Panc1 (cell line): ENCODE results near the gene NHS. TPM values are rescaled to one million over a fixed set of nuclear protein-coding genes. Genes with fewer than 3 reads are reported as not detected.

ENCODE experiments used
- ATAC-seq: fragments of 200-7000 bp; cut with Tn5 transposase; 2 replicates; pipeline ENCODE4 v1.9.1; 2020; ENCODE audit warnings: mild to moderate bottlenecking, moderate library complexity
- BruUV-seq: library from RNA; stranded (reverse); fragments of 400-500 nt; replicated peaks from 2 replicates; lab custom pipeline; 2021; lab: Mats Ljungman, UMichigan
- CTCF ChIA-PET: fragments of 300-600 bp; sonication (Branson Sonifier 250); formaldehyde crosslinking; loops from one replicate; lab custom pipeline; 2022; ENCODE audit warnings: antibody characterized with exemption; lab: Charles Lee
- POLR2A ChIA-PET: fragments of 300-600 bp; sonication (Branson Sonifier 250); formaldehyde crosslinking; loops from one replicate; lab custom pipeline; 2022; ENCODE audit warnings: antibody characterized with exemption; lab: Charles Lee
- DNase-seq: peaks from one replicate; pipeline ENCODE4 v3.0.0-alpha.2; 2010; ENCODE audit warnings: low read depth, low spot score
- H3K27ac ChIP-seq: 2 replicates; pipeline ENCODE4 v1.5.1; 2011; ENCODE audit warnings: mild to moderate bottlenecking, low read length, inconsistent platforms
- H3K27me3 ChIP-seq: fragments of 200-500 bp; sonication (Bioruptor generic); 2 replicates; pipeline ENCODE4 v1.6.0; 2014; ENCODE audit warnings: low read length, inconsistent platforms; ENCODE audit not compliant: control insufficient read depth, insufficient read depth
- H3K36me3 ChIP-seq: fragments of 200-500 bp; sonication (Bioruptor generic); 2 replicates; pipeline ENCODE4 v1.5.1; 2014; ENCODE audit warnings: inconsistent platforms, mild to moderate bottlenecking, low read length, moderate library complexity; ENCODE audit not compliant: control insufficient read depth, insufficient read depth
- H3K4me1 ChIP-seq: 2 replicates; pipeline ENCODE4 v1.5.1; 2011; ENCODE audit warnings: inconsistent platforms, mild to moderate bottlenecking, low read length, moderate library complexity; ENCODE audit not compliant: control insufficient read depth, insufficient read depth
- H3K4me3 ChIP-seq, 2 experiments: 2 replicates each; pipeline ENCODE4 v1.5.1; 2011 to 2012; ENCODE audit warnings: low read depth in 2 of 2, low read length in 2 of 2, mild to moderate bottlenecking in 2 of 2, inconsistent platforms in 1 of 2, moderate library complexity in 1 of 2
- H3K9me3 ChIP-seq: fragments of 200-500 bp; sonication (Bioruptor generic); 2 replicates; pipeline ENCODE4 v1.5.1; 2014; ENCODE audit warnings: low read depth, mild to moderate bottlenecking, inconsistent platforms, low read length, moderate library complexity; ENCODE audit not compliant: control insufficient read depth, insufficient read depth
- POLR2AphosphoS5 ChIP-seq: IDR thresholded peaks from 2 replicates; pipeline ENCODE4 v1.6.1; 2012; ENCODE audit warnings: mild to moderate bottlenecking, low read depth, low read length, moderate library complexity
- SIN3A ChIP-seq: IDR thresholded peaks from 2 replicates; pipeline ENCODE4 v1.6.1; 2012; ENCODE audit warnings: low read depth, mild to moderate bottlenecking, low read length, moderate library complexity, borderline replicate concordance; ENCODE audit not compliant: insufficient read depth
- TCF7L2 ChIP-seq: IDR thresholded peaks from 2 replicates; pipeline ENCODE4 v1.6.1; 2011; ENCODE audit warnings: mild to moderate bottlenecking, low read depth, low read length, inconsistent platforms
- in situ Hi-C: cut with HindIII; loops from 2 replicates; pipeline ENCODE4 v1.10.0; 2016; ENCODE audit warnings: low sequenced_read_pairs, low pct_unique_long_range_greater_than_20kb
- intact Hi-C: fragments of 100-400 bp; cut with micrococcal nuclease; formaldehyde crosslinking; loops from one replicate; pipeline ENCODE4 v1.10.0; 2022; ENCODE audit not compliant: unreplicated experiment
- total RNA-seq: library from RNA; stranded (reverse); gene quantifications from one replicate; pipeline ENCODE4 v1.2.1, GENCODE V29; 2021; ENCODE audit not compliant: unreplicated experiment
- TF ChIP-seq, protein P1 (sequence below), 2 experiments: IDR thresholded peaks; 2 replicates each; pipeline ENCODE4 v1.6.1; 2011 to 2012; ENCODE audit warnings: low read depth in 2 of 2, control low read depth in 1 of 2, low read length in 1 of 2, mild to moderate bottlenecking in 1 of 2, moderate library complexity in 1 of 2; ENCODE audit not compliant: insufficient read depth in 1 of 2
- TF ChIP-seq, protein P2 (sequence below): fragments of 450-650 bp; IDR thresholded peaks from 2 replicates; pipeline ENCODE4 v1.5.1; 2017; ENCODE audit warnings: mild to moderate bottlenecking

NHS gene
- total RNA-seq, 1 experiment from 2014 or later, result 0.80 TPM

DNA sequence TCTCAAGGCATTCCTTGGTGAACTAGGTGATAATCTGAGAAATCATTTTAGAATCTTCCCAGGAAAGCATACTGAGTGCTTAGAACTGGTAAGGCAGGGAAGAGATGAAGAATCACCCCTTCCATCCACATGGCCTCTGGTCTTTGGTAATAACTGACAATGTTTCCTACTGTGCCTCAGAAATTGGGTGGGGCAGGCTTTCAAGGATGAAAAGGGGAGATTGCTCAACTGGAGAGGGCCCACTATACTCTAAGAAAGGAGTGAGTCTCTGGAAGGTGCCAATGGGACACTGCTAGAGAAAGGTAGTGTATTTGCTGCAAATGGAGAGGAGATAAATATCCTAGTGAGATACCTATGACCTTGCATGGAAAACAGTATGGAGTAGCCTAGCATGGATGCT is 227.2 kb downstream of the NHS start:
- no peak overlapping the region for H3K4me3 ChIP-seq
- no peaks in the 10 kb centered on the region for H3K4me1 ChIP-seq
- POLR2A ChIA-PET, result no interaction called here
- no TSS peak for BruUV-seq
- DNase-seq (no peak), ATAC-seq (no peak)
- H3K9me3 ChIP-seq, result no peaks in the 10 kb centered on the region
- in situ Hi-C loops (no loop called here), intact Hi-C loops (no loop called here)
- H3K27ac ChIP-seq, result no peak overlapping the region
- H3K36me3 ChIP-seq, result no peaks in the 10 kb centered on the region
- TF ChIP-seq POLR2AphosphoS5, result no peak
- TF ChIP-seq, protein P1, sequence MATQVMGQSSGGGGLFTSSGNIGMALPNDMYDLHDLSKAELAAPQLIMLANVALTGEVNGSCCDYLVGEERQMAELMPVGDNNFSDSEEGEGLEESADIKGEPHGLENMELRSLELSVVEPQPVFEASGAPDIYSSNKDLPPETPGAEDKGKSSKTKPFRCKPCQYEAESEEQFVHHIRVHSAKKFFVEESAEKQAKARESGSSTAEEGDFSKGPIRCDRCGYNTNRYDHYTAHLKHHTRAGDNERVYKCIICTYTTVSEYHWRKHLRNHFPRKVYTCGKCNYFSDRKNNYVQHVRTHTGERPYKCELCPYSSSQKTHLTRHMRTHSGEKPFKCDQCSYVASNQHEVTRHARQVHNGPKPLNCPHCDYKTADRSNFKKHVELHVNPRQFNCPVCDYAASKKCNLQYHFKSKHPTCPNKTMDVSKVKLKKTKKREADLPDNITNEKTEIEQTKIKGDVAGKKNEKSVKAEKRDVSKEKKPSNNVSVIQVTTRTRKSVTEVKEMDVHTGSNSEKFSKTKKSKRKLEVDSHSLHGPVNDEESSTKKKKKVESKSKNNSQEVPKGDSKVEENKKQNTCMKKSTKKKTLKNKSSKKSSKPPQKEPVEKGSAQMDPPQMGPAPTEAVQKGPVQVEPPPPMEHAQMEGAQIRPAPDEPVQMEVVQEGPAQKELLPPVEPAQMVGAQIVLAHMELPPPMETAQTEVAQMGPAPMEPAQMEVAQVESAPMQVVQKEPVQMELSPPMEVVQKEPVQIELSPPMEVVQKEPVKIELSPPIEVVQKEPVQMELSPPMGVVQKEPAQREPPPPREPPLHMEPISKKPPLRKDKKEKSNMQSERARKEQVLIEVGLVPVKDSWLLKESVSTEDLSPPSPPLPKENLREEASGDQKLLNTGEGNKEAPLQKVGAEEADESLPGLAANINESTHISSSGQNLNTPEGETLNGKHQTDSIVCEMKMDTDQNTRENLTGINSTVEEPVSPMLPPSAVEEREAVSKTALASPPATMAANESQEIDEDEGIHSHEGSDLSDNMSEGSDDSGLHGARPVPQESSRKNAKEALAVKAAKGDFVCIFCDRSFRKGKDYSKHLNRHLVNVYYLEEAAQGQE (IDR thresholded peaks at IDR 0.05; ENCODE audit: insufficient read depth in 1 of 2, low read depth in 2 of 2, low read length in 1 of 2), result no peak
- TF ChIP-seq, protein P2, sequence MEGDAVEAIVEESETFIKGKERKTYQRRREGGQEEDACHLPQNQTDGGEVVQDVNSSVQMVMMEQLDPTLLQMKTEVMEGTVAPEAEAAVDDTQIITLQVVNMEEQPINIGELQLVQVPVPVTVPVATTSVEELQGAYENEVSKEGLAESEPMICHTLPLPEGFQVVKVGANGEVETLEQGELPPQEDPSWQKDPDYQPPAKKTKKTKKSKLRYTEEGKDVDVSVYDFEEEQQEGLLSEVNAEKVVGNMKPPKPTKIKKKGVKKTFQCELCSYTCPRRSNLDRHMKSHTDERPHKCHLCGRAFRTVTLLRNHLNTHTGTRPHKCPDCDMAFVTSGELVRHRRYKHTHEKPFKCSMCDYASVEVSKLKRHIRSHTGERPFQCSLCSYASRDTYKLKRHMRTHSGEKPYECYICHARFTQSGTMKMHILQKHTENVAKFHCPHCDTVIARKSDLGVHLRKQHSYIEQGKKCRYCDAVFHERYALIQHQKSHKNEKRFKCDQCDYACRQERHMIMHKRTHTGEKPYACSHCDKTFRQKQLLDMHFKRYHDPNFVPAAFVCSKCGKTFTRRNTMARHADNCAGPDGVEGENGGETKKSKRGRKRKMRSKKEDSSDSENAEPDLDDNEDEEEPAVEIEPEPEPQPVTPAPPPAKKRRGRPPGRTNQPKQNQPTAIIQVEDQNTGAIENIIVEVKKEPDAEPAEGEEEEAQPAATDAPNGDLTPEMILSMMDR, result no peak
- no peak for TF ChIP-seq TCF7L2
- no peak for TF ChIP-seq SIN3A
- CTCF ChIA-PET, result no interaction called here
- no peaks in the 10 kb centered on the region for H3K27me3 ChIP-seq

DNA sequence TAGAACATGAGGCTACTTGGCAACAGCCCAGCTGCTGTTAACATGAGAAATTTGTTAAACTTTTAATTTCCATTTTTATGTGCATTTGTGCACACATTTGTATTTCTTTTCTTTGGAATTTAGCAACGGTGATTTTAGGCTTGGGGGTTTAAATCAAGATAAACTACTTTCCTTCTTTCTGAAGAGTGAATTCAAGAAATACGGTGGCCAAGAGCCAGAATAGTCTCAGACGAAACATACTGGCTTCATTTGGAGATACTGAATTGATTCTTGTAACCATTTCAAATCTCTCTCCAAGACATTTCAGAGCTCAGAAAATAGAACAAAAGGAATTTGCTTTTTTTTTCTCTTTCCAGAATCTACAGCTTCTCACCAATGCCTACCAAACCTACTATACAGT is 228.2 kb downstream of the NHS start:
- BruUV-seq, result no TSS peak
- DNase-seq (no peak), ATAC-seq (no peak)
- ChIA-PET CTCF (no interaction called here), POLR2A (no interaction called here)
- H3K9me3 ChIP-seq, result no peaks in the 10 kb centered on the region
- no peaks in the 10 kb centered on the region for H3K4me1 ChIP-seq
- TF ChIP-seq POLR2AphosphoS5 (no peak), TCF7L2 (no peak), SIN3A (no peak)
- TF ChIP-seq, protein P1 (IDR thresholded peaks at IDR 0.05; ENCODE audit: insufficient read depth in 1 of 2, low read depth in 2 of 2, low read length in 1 of 2), result no peak
- TF ChIP-seq, protein P2, result no peak
- H3K4me3 ChIP-seq, result no peak overlapping the region
- no peak overlapping the region for H3K27ac ChIP-seq
- in situ Hi-C loops (no loop called here), intact Hi-C loops (no loop called here)
- H3K36me3 ChIP-seq, result no peaks in the 10 kb centered on the region
- H3K27me3 ChIP-seq, result no peaks in the 10 kb centered on the region
